Brain microvascular endothelial cell (primary cell): ENCODE data around the gene EXOC5.
"Not testable (repeated sequence)": the region's sequence is repeated elsewhere in the genome, so short reads cannot be mapped to it uniquely, and the experiment has no call there.

Experiments
- DNase-seq: peaks from one replicate; pipeline ENCODE4 v3.0.0-alpha.2; 2020
- H3K27ac ChIP-seq: fragments of 250-450 bp; sonication (Bioruptor Pico); 2 replicates; pipeline ENCODE4 v1.5.1; 2020; ENCODE audit warnings: mild to moderate bottlenecking, moderate library complexity
- H3K27me3 ChIP-seq: fragments of 250-450 bp; sonication (Bioruptor Pico); replicated peaks from 2 replicates; pipeline ENCODE4 v1.5.1; 2020; ENCODE audit warnings: mild to moderate bottlenecking
- H3K36me3 ChIP-seq: fragments of 250-450 bp; sonication (Bioruptor Pico); replicated peaks from 2 replicates; pipeline ENCODE4 v1.5.1; 2020; ENCODE audit warnings: mild to moderate bottlenecking
- H3K4me3 ChIP-seq: 2 replicates; pipeline ENCODE4 v1.5.1; 2011; ENCODE audit warnings: low read depth, mild to moderate bottlenecking, control low read depth, low read length, moderate library complexity
- in situ Hi-C: cut with HindIII; loops from 2 replicates; pipeline ENCODE4 v1.10.0; 2017; ENCODE audit warnings: low sequenced_read_pairs, low pct_ligation_motif_present
- TF ChIP-seq, protein P1 (sequence below): IDR thresholded peaks from 2 replicates; pipeline ENCODE4 v1.5.1; 2011; ENCODE audit warnings: low read depth, mild to moderate bottlenecking, moderate library complexity, low read length, control low read depth, inconsistent platforms; ENCODE audit errors: missing control alignments

EXOC5 gene

GRCh38 chr14:57221931-57222330 lies 46.8 kb downstream of the EXOC5 start:
- DNase-seq, result no peak
- TF ChIP-seq, protein P1, sequence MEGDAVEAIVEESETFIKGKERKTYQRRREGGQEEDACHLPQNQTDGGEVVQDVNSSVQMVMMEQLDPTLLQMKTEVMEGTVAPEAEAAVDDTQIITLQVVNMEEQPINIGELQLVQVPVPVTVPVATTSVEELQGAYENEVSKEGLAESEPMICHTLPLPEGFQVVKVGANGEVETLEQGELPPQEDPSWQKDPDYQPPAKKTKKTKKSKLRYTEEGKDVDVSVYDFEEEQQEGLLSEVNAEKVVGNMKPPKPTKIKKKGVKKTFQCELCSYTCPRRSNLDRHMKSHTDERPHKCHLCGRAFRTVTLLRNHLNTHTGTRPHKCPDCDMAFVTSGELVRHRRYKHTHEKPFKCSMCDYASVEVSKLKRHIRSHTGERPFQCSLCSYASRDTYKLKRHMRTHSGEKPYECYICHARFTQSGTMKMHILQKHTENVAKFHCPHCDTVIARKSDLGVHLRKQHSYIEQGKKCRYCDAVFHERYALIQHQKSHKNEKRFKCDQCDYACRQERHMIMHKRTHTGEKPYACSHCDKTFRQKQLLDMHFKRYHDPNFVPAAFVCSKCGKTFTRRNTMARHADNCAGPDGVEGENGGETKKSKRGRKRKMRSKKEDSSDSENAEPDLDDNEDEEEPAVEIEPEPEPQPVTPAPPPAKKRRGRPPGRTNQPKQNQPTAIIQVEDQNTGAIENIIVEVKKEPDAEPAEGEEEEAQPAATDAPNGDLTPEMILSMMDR, result no peak
- Histone ChIP-seq H3K4me3 (no peak overlapping the region), H3K36me3 (peaks cover 9% of the 10 kb centered on the region), H3K27me3 (no peaks in the 10 kb centered on the region), H3K27ac (no peak overlapping the region)
- in situ Hi-C loops, result no loop called here

DNA sequence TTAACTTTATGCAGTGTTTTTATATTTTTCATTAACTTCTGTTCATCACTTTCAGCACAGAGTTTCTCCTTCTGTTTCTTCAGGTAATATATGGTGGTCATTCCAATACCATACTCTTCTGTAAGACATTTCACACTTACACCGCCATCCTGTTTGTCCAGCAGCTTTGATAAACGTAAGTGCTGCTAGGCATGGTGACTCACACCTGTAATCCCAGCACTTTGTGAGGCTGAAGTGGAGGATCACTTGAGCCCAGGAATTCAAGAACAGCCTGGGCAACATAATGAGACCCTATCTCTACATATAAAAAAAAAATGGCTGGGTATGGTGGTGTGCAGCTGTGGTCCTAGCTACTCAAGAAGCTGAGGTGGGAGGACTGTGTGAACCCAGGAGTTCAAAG lies 55.8 kb downstream of the EXOC5 start:
- TF ChIP-seq, protein P1, result no peak
- Histone ChIP-seq H3K27me3 (no peaks in the 10 kb centered on the region), H3K36me3 (peaks cover 44% of the 10 kb centered on the region), H3K4me3 (no peak overlapping the region), H3K27ac (no peak overlapping the region)
- in situ Hi-C loops, result no loop called here
- no peak for DNase-seq

- in situ Hi-C loops, result no loop called here
- TF ChIP-seq, protein P1, result no peak
- no peak for DNase-seq
- Histone ChIP-seq H3K4me3 (no peak overlapping the region), H3K27me3 (no peaks in the 10 kb centered on the region), H3K36me3 (peaks cover 29% of the 10 kb centered on the region), H3K27ac (no peak overlapping the region)
Measured at GRCh38 chr14:57209561-57209960, 59.1 kb downstream of the EXOC5 start.

DNA sequence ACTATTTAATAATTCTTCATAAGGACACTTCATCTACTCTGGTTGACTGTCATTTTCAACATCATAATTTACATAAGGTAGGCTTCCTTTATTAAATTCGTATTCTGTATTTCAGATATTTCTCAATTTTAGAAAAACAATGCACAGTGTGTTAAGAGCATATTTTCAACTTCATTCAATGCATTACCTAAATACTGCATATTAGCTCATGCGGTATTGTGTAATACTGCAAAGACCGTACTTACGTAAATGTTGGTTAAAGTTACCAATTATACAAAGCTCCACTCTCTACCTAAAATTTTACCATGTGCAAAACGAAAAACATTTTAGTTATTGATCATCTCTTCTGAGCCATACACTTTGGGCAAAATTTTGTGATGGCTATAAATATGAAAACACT lies 62.8 kb downstream of the EXOC5 start:
- Histone ChIP-seq H3K36me3 (peaks cover 8% of the 10 kb centered on the region), H3K27me3 (no peaks in the 10 kb centered on the region), H3K4me3 (no peak overlapping the region), H3K27ac (no peak overlapping the region)
- TF ChIP-seq, protein P1, result no peak
- DNase-seq, result no peak
- in situ Hi-C loops, result no loop called here

DNA sequence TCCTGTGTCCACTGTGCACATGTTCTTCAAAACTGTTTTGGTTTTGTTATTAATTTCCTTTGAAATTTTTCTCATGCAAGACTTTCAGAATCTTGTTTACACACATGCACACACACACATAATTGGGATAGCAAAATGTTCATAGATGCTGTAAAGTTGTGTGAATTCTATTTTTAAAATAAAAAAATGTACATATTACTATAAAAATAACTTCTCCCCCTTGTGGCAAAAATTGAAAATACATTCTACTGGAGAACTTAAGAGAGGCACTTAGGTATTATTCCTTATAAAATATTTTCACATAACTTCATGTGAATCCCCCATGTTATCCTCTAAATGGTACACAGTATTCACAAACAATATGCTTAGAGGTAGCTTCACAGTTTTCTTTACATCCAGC lies 66.0 kb downstream of the EXOC5 start:
- in situ Hi-C loops, H3K27me3 ChIP-seq, DNase-seq, H3K4me3 ChIP-seq, H3K36me3 ChIP-seq, H3K27ac ChIP-seq: not testable (repeated sequence)

GRCh38 chr14:57199921-57200320 lies 68.8 kb downstream of the EXOC5 start:
- H3K27ac ChIP-seq, result no peak overlapping the region
- in situ Hi-C loops, result no loop called here
- no peak overlapping the region for H3K4me3 ChIP-seq
- DNase-seq, result peak; percentile 53
- TF ChIP-seq, protein P1, result no peak
- H3K27me3 ChIP-seq, result no peaks in the 10 kb centered on the region
- H3K36me3 ChIP-seq, result no peaks in the 10 kb centered on the region
